ENCODE results near the gene GID4.

The GID4 gene

DNA sequence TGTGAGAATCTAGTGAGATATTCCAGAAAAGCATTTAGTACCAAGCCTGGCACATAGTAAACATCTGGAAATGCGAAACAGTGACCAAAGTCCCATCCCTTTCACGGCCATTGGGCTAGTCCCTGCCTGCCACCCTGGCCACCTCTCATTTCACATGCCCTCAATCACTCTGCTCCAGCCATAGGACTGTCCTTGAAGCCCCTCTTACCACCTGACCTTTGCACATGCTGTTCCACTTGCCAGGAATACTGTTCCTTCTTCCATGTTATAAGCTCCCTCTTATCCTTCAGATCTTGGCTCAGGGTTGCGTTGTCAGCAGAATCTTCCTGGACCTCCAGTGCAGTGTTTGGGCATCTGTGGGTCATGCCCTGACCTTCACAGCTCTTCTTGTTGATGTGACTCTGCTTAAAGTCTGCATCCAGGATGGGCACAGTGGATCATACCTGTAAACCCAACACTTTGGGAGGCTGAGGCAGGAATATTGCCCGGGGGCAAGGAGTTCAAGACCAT is 71.5 kb downstream of the GID4 start:
- H3K4me1 ChIP-seq (ENCODE audit: insufficient read depth, low read length, poor library complexity, severe bottlenecking), result peaks cover 5% of the 10 kb centered on the region
- H3K9me2 ChIP-seq (replicated peaks; ENCODE audit: low read depth, low read length), result no peaks in the 10 kb centered on the region
- no peak overlapping the region for H3K4me2 ChIP-seq (ENCODE audit: low read depth, low read length, poor library complexity, severe bottlenecking)
- H3K36me3 ChIP-seq (ENCODE audit: insufficient read depth, low read length), result no peaks in the 10 kb centered on the region; the same call in 1 of the 2 replicates
- no peak overlapping the region for H3K9ac ChIP-seq (ENCODE audit: low read depth, low read length, poor library complexity, severe bottlenecking)
- no peak overlapping the region for H2AFZ ChIP-seq (ENCODE audit: low read length)
- no peaks in the 10 kb centered on the region for H4K20me1 ChIP-seq (ENCODE audit: insufficient read depth, low read length, poor library complexity, severe bottlenecking)
- no peaks in the 10 kb centered on the region for H3F3A ChIP-seq (ENCODE audit: low read depth)
- H3K9me3 ChIP-seq (ENCODE audit: insufficient read depth, low read depth, low read length), result no peaks in the 10 kb centered on the region
- no peak for TF ChIP-seq EZH2phosphoT487 (IDR thresholded peaks at IDR 0.05; ENCODE audit: borderline replicate concordance)
- TF ChIP-seq, protein P1, sequence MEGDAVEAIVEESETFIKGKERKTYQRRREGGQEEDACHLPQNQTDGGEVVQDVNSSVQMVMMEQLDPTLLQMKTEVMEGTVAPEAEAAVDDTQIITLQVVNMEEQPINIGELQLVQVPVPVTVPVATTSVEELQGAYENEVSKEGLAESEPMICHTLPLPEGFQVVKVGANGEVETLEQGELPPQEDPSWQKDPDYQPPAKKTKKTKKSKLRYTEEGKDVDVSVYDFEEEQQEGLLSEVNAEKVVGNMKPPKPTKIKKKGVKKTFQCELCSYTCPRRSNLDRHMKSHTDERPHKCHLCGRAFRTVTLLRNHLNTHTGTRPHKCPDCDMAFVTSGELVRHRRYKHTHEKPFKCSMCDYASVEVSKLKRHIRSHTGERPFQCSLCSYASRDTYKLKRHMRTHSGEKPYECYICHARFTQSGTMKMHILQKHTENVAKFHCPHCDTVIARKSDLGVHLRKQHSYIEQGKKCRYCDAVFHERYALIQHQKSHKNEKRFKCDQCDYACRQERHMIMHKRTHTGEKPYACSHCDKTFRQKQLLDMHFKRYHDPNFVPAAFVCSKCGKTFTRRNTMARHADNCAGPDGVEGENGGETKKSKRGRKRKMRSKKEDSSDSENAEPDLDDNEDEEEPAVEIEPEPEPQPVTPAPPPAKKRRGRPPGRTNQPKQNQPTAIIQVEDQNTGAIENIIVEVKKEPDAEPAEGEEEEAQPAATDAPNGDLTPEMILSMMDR (conservative IDR thresholded peaks at IDR 0.05; ENCODE audit: low read length), result no peak
- no peak overlapping the region for H3K4me3 ChIP-seq (ENCODE audit: low read length, poor library complexity, severe bottlenecking)
- H3K79me2 ChIP-seq (ENCODE audit: insufficient read depth, low read length), result no peaks in the 10 kb centered on the region
- H3K27me3 ChIP-seq (ENCODE audit: insufficient read depth, low read length, poor library complexity, severe bottlenecking), result no peaks in the 10 kb centered on the region

DNA sequence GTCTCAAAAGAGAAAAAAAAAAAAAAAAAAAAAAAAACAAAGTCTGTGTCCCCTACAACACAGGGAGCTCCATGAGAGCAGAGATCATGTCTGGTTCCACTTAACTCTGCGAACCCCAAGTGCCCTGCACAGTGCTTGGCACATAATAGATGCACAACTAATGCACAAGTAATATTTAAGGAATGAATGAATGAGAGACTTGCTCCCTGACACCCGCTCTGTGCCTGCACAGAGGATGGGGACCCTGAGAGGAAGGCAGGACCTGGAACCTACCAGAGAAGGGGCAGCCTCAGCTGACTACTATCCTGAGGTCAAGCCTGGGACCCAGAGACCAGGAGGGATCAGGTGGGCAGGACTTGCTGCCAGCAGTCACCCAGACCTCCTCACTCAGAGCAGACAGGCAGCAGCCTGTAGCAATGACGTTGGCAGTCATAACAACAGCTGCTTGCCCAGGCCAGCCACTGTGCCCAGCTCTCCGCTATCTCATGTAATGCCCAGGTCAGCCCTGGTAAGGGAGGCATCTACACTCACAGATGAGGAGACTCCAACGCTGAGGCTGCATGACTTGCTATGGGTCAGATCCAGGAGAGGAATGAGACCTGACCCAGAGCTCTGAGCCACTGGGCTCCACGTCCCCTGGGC is 72.2 kb downstream of the GID4 start:
- TF ChIP-seq, protein P1 (conservative IDR thresholded peaks at IDR 0.05; ENCODE audit: low read length), result no peak
- H3K4me2 ChIP-seq (ENCODE audit: low read depth, low read length, poor library complexity, severe bottlenecking), result no peak overlapping the region
- H3K27me3 ChIP-seq (ENCODE audit: insufficient read depth, low read length, poor library complexity, severe bottlenecking), result no peaks in the 10 kb centered on the region
- H3K79me2 ChIP-seq (ENCODE audit: insufficient read depth, low read length), result no peaks in the 10 kb centered on the region
- H4K20me1 ChIP-seq (ENCODE audit: insufficient read depth, low read length, poor library complexity, severe bottlenecking), result no peaks in the 10 kb centered on the region
- H3K4me3 ChIP-seq (ENCODE audit: low read length, poor library complexity, severe bottlenecking), result no peak overlapping the region
- no peaks in the 10 kb centered on the region; the same call in 1 of the 2 replicates for H3K36me3 ChIP-seq (ENCODE audit: insufficient read depth, low read length)
- peaks cover 5% of the 10 kb centered on the region for H3K4me1 ChIP-seq (ENCODE audit: insufficient read depth, low read length, poor library complexity, severe bottlenecking)
- no peaks in the 10 kb centered on the region for H3F3A ChIP-seq (ENCODE audit: low read depth)
- H2AFZ ChIP-seq (ENCODE audit: low read length), result no peak overlapping the region
- H3K9ac ChIP-seq (ENCODE audit: low read depth, low read length, poor library complexity, severe bottlenecking), result no peak overlapping the region
- H3K9me3 ChIP-seq (ENCODE audit: insufficient read depth, low read depth, low read length), result no peaks in the 10 kb centered on the region
- no peaks in the 10 kb centered on the region for H3K9me2 ChIP-seq (replicated peaks; ENCODE audit: low read depth, low read length)

DNA sequence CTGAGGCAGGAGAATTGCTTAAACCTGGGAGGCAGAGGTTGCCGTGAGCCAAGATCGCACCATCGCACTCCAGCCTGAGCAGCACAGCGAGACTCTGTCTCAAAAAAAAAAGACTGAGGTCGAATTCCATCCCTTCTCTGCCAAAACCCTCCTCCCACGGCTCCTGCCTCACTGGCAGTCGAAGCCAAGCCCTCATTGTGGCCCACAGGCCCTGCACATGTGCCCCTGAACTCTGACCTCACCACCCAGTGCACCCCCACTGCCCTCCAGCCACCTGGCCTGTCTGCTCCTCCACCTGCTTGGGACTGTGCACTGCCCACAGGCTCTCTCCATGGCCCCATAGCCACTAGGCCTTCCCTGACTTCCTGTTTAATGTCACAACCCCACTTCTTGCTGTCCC is 76.3 kb downstream of the GID4 start:
- Histone ChIP-seq H3K4me3 (ENCODE audit: low read length, poor library complexity, severe bottlenecking) (no peak overlapping the region), H3K27me3 (ENCODE audit: insufficient read depth, low read length, poor library complexity, severe bottlenecking) (no peaks in the 10 kb centered on the region), H3K4me2 (ENCODE audit: low read depth, low read length, poor library complexity, severe bottlenecking) (no peak overlapping the region), H3K36me3 (ENCODE audit: insufficient read depth, low read length) (no peaks in the 10 kb centered on the region), H3K9ac (ENCODE audit: low read depth, low read length, poor library complexity, severe bottlenecking) (no peak overlapping the region), H3K9me3 (ENCODE audit: insufficient read depth, low read depth, low read length) (no peaks in the 10 kb centered on the region), H3K79me2 (ENCODE audit: insufficient read depth, low read length) (no peaks in the 10 kb centered on the region), H3F3A (ENCODE audit: low read depth) (no peaks in the 10 kb centered on the region), H4K20me1 (ENCODE audit: insufficient read depth, low read length, poor library complexity, severe bottlenecking) (no peaks in the 10 kb centered on the region), H2AFZ (ENCODE audit: low read length) (no peak overlapping the region), H3K9me2 (replicated peaks; ENCODE audit: low read depth, low read length) (no peaks in the 10 kb centered on the region), H3K4me1 (ENCODE audit: insufficient read depth, low read length, poor library complexity, severe bottlenecking) (no peaks in the 10 kb centered on the region)
- TF ChIP-seq, protein P1 (conservative IDR thresholded peaks at IDR 0.05; ENCODE audit: low read length), result no peak

Data from Loucy (cell line).